Mesenchymal stem cell (in vitro differentiated cells and primary cell): ENCODE data around the gene SNTN.

Source experiments
- DNase-seq: peaks from one replicate; pipeline ENCODE4 v3.0.0-alpha.2; 2013
- H2AFZ ChIP-seq: one replicate; pipeline ENCODE4 v1.6.1; 2013; ENCODE audit warnings: low read depth, mild to moderate bottlenecking, control low read depth, inconsistent platforms, low read length, moderate library complexity
- H2AK5ac ChIP-seq: 2 replicates; pipeline ENCODE4 v1.6.1; 2013; ENCODE audit warnings: low read length, moderate library complexity, mild to moderate bottlenecking, inconsistent platforms; ENCODE audit not compliant: severe bottlenecking
- H2BK120ac ChIP-seq: one replicate; pipeline ENCODE4 v1.6.1; 2013; ENCODE audit warnings: low read depth, mild to moderate bottlenecking, inconsistent platforms, low read length, moderate library complexity
- H2BK12ac ChIP-seq, 2 experiments: one replicate each; pipeline ENCODE4 v1.6.1; 2013; ENCODE audit warnings: inconsistent platforms in 2 of 2, low read length in 2 of 2, mild to moderate bottlenecking in 2 of 2, moderate library complexity in 2 of 2, control low read depth in 1 of 2
- H2BK15ac ChIP-seq: one replicate; pipeline ENCODE4 v1.6.1; 2013; ENCODE audit warnings: mild to moderate bottlenecking, low read depth, inconsistent platforms; ENCODE audit not compliant: poor library complexity, severe bottlenecking
- H2BK5ac ChIP-seq: 2 replicates; pipeline ENCODE4 v1.6.1; 2013; ENCODE audit warnings: low read depth, mild to moderate bottlenecking, low read length, control low read depth, inconsistent platforms; ENCODE audit not compliant: poor library complexity, severe bottlenecking
- H3K14ac ChIP-seq, 2 experiments: one replicate each; pipeline ENCODE4 v1.6.1; 2013; ENCODE audit warnings: inconsistent platforms in 2 of 2, low read length in 2 of 2, control low read depth in 1 of 2, mild to moderate bottlenecking in 1 of 2, moderate library complexity in 1 of 2
- H3K18ac ChIP-seq, 2 experiments: one replicate each; pipeline ENCODE4 v1.6.1; 2013; ENCODE audit warnings: inconsistent platforms in 2 of 2, low read length in 2 of 2, control low read depth in 1 of 2, low read depth in 1 of 2, mild to moderate bottlenecking in 1 of 2
- H3K23ac ChIP-seq, 2 experiments: one replicate each; pipeline ENCODE4 v1.6.1; 2013; ENCODE audit warnings: inconsistent platforms in 2 of 2, low read length in 2 of 2, mild to moderate bottlenecking in 2 of 2, moderate library complexity in 2 of 2, control low read depth in 1 of 2
- H3K27ac ChIP-seq: 2 replicates; pipeline ENCODE4 v1.5.1; 2013; ENCODE audit warnings: mild to moderate bottlenecking, moderate library complexity, low read length, control low read depth, inconsistent platforms; ENCODE audit not compliant: poor library complexity, severe bottlenecking
- H3K27me3 ChIP-seq, 2 experiments: 2 replicates each; pipeline versions ENCODE4 v1.6.1 to v1.7.0; 2013; ENCODE audit warnings: low read length in 2 of 2, mild to moderate bottlenecking in 2 of 2, moderate library complexity in 2 of 2, control low read depth in 1 of 2, inconsistent platforms in 1 of 2; ENCODE audit not compliant: control insufficient read depth in 1 of 2, insufficient read depth in 1 of 2
- H3K36me3 ChIP-seq, 2 experiments: 2 replicates each; pipeline versions ENCODE4 v1.6.1 to v1.7.0; 2013; ENCODE audit warnings: low read length in 2 of 2, control low read depth in 1 of 2, inconsistent platforms in 1 of 2, low read depth in 1 of 2, mild to moderate bottlenecking in 1 of 2; ENCODE audit not compliant: insufficient read depth in 2 of 2, control insufficient read depth in 1 of 2
- H3K4ac ChIP-seq, 2 experiments: one replicate each; pipeline ENCODE4 v1.6.1; 2013; ENCODE audit warnings: inconsistent platforms in 2 of 2, low read length in 2 of 2, mild to moderate bottlenecking in 2 of 2, moderate library complexity in 2 of 2, control low read depth in 1 of 2, low read depth in 1 of 2
- H3K4me1 ChIP-seq: 2 replicates; pipeline ENCODE4 v1.6.1; 2013; ENCODE audit warnings: low read depth, low read length, control low read depth; ENCODE audit not compliant: control insufficient read depth, insufficient read depth
- H3K4me2 ChIP-seq: 2 replicates; pipeline ENCODE4 v1.6.1; 2013; ENCODE audit warnings: low read length, mild to moderate bottlenecking, inconsistent platforms; ENCODE audit not compliant: poor library complexity, severe bottlenecking
- H3K4me3 ChIP-seq, 2 experiments: 2 replicates each; pipeline versions ENCODE4 v1.5.1 to v1.7.0; 2013; ENCODE audit warnings: low read length in 2 of 2, mild to moderate bottlenecking in 2 of 2, control low read depth in 1 of 2, low read depth in 1 of 2; ENCODE audit not compliant: insufficient read depth in 1 of 2
- H3K79me1 ChIP-seq: replicated peaks from 2 replicates; pipeline ENCODE4 v1.6.1; 2013; ENCODE audit warnings: mild to moderate bottlenecking, control low read depth, low read length, inconsistent platforms; ENCODE audit not compliant: poor library complexity, severe bottlenecking
- H3K9ac ChIP-seq: 2 replicates; pipeline ENCODE4 v1.7.0; 2013; ENCODE audit warnings: mild to moderate bottlenecking, low read length, moderate library complexity
- H3K9me3 ChIP-seq: 2 replicates; pipeline ENCODE4 v1.7.0; 2013; ENCODE audit warnings: mild to moderate bottlenecking, low read length; ENCODE audit not compliant: control insufficient read depth
- H4K8ac ChIP-seq: one replicate; pipeline ENCODE4 v1.6.1; 2013; ENCODE audit warnings: inconsistent platforms, mild to moderate bottlenecking, low read length, moderate library complexity
- H4K91ac ChIP-seq: one replicate; pipeline ENCODE4 v1.6.1; 2013; ENCODE audit warnings: mild to moderate bottlenecking, low read length, inconsistent platforms
- WGBS: methylation state at CpG from one replicate; pipeline ENCODE4 v1.1.7; 2013; ENCODE audit warnings: mixed read lengths; 5-methylcytosine and 5-hydroxymethylcytosine counted together

SNTN gene

GRCh38 chr3:63679186-63679585 lies 26.7 kb downstream of the SNTN start:
- Histone ChIP-seq H3K9me3 (no peaks in the 10 kb centered on the region), H3K9ac (no peak overlapping the region), H3K27ac (no peak overlapping the region), H3K79me1 (no peaks in the 10 kb centered on the region), H3K4me1 (no peaks in the 10 kb centered on the region), H3K18ac (no peak overlapping the region), H4K8ac (no peak overlapping the region), H3K27me3 (no peaks in the 10 kb centered on the region), H2AFZ (no peak overlapping the region), H2BK12ac (no peak overlapping the region), H2AK5ac (no peak overlapping the region), H4K91ac (no peak overlapping the region), H2BK120ac (no peak overlapping the region), H2BK15ac (no peak overlapping the region), H3K36me3 (no peaks in the 10 kb centered on the region), H3K14ac (no peak overlapping the region), H3K23ac (no peak overlapping the region), H2BK5ac (no peak overlapping the region), H3K4me3 (no peak overlapping the region), H3K4me2 (no peak overlapping the region), H3K4ac (no peak overlapping the region)
- DNase-seq, result no peak
- no CpG with 5 or more reads among the region's 1 CpG for WGBS

- Histone ChIP-seq H2AK5ac (no peak overlapping the region), H4K91ac (no peak overlapping the region)
Measured at GRCh38 chr3:63684081-63684480, 31.6 kb downstream of the SNTN start.

GRCh38 chr3:63685340-63685739 lies 32.9 kb downstream of the SNTN start:
- H3K23ac ChIP-seq, result no peak overlapping the region
- no peaks in the 10 kb centered on the region for H3K27me3 ChIP-seq

More at GRCh38 chr3:63684081-63684480, 31.6 kb downstream of the SNTN start:
- Histone ChIP-seq H3K4ac (no peak overlapping the region), H3K18ac (no peak overlapping the region), H3K9ac (no peak overlapping the region), H3K9me3 (no peaks in the 10 kb centered on the region), H3K4me2 (no peak overlapping the region), H4K8ac (no peak overlapping the region), H2BK15ac (no peak overlapping the region), H3K4me3 (no peak overlapping the region), H2BK120ac (no peak overlapping the region), H3K27ac (no peak overlapping the region), H3K23ac (no peak overlapping the region), H3K36me3 (no peaks in the 10 kb centered on the region), H2AFZ (no peak overlapping the region), H3K14ac (no peak overlapping the region), H3K79me1 (no peaks in the 10 kb centered on the region), H2BK5ac (no peak overlapping the region), H3K4me1 (no peaks in the 10 kb centered on the region), H2BK12ac (no peak overlapping the region), H3K27me3 (no peaks in the 10 kb centered on the region)
- DNase-seq, result no peak
- 65% methylated on average over 4 of the region's 6 CpGs for WGBS

GRCh38 chr3:63687278-63688225 lies 35.1 kb downstream of the SNTN start:
- Histone ChIP-seq H2BK15ac (no peak overlapping the region), H2BK12ac (no peak overlapping the region), H4K8ac (no peak overlapping the region), H2BK5ac (no peak overlapping the region), H3K4me3 (no peak overlapping the region), H3K4ac (no peak overlapping the region), H3K9me3 (peaks cover 3% of the 10 kb centered on the region), H2AFZ (no peak overlapping the region), H3K14ac (no peak overlapping the region), H4K91ac (no peak overlapping the region), H3K9ac (no peak overlapping the region), H2BK120ac (no peak overlapping the region), H3K18ac (no peak overlapping the region), H3K36me3 (no peaks in the 10 kb centered on the region), H3K27ac (no peak overlapping the region), H3K4me2 (no peak overlapping the region), H3K79me1 (no peaks in the 10 kb centered on the region), H2AK5ac (no peak overlapping the region), H3K27me3 (no peaks in the 10 kb centered on the region), H3K23ac (no peak overlapping the region), H3K4me1 (no peaks in the 10 kb centered on the region)
- DNase-seq, result no peak
- 84% methylated on average over 9 of the region's 9 CpGs for WGBS

More at GRCh38 chr3:63685340-63685739, 32.9 kb downstream of the SNTN start:
- Histone ChIP-seq H2BK12ac (no peak overlapping the region), H3K4me2 (no peak overlapping the region), H3K18ac (no peak overlapping the region), H3K4ac (no peak overlapping the region), H2AFZ (no peak overlapping the region), H3K79me1 (no peaks in the 10 kb centered on the region), H3K36me3 (no peaks in the 10 kb centered on the region), H4K8ac (no peak overlapping the region), H3K27ac (no peak overlapping the region), H2AK5ac (no peak overlapping the region), H3K4me3 (no peak overlapping the region), H3K4me1 (no peaks in the 10 kb centered on the region), H3K9me3 (no peaks in the 10 kb centered on the region), H2BK15ac (no peak overlapping the region), H4K91ac (no peak overlapping the region), H2BK120ac (no peak overlapping the region), H2BK5ac (no peak overlapping the region), H3K14ac (no peak overlapping the region), H3K9ac (no peak overlapping the region)
- no peak for DNase-seq
- WGBS, result 65% methylated on average over 2 of the region's 2 CpGs
